Left renal pelvis (tissue), 4 donors: ENCODE data around the gene PASK. TPM values are rescaled to one million over a fixed set of nuclear protein-coding genes. Genes with fewer than 3 reads are reported as not detected.

Experiments used
- DNase-seq, 4 donors: peaks; one replicate each; pipeline ENCODE4 v3.0.0-alpha.2; 2013; ENCODE audit warnings: low read depth in 4 of 4, low spot score in 3 of 4
- polyA plus RNA-seq, 4 donors: library from polyadenylated mRNA; unstranded; fragments of 120-200 nt; gene quantifications; one replicate each; pipeline ENCODE4 v1.2.1, GENCODE V29; 2013; ENCODE audit not compliant: insufficient read length in 4 of 4

The PASK gene
- polyA plus RNA-seq, 4 donors, result 9.8 to 26.4 (median 17.2) TPM

DNA sequence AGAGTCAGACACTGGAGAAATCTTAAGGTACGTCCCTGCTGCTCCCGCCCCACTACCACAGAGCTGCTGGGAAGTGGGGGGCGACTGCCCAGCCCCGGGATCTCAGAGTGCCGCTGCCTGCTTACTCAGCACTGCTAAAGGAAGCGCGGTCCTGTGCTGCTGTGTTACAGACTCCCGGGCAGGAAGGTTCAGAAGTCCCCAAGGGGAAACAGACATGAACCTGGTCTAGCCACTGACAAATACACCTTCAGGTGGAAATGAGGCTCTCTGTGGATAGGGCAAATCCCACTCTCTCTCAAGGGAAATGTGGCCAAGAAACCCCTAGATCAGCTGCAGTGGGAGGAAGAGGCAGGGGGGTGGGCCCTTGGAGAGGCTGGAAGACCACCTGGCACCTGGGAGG, 60.9 kb downstream of the PASK start:
- DNase-seq, result no peak

- no peak for DNase-seq
Observed at GRCh38 chr2:241087420-241088268, 61.6 kb downstream of the PASK start.

- no peak for DNase-seq
Observed at GRCh38 chr2:241084856-241085444, 64.3 kb downstream of the PASK start.

- DNase-seq, result no peak
Observed at GRCh38 chr2:241083091-241083415, 66.2 kb downstream of the PASK start.

- DNase-seq, result no peak
Observed at GRCh38 chr2:241082341-241083090, 66.8 kb downstream of the PASK start.

GRCh38 chr2:241081643-241082340, 67.5 kb downstream of the PASK start:
- no peak for DNase-seq

- DNase-seq, result no peak
Observed at GRCh38 chr2:241081190-241081642, 68.1 kb downstream of the PASK start.

DNA sequence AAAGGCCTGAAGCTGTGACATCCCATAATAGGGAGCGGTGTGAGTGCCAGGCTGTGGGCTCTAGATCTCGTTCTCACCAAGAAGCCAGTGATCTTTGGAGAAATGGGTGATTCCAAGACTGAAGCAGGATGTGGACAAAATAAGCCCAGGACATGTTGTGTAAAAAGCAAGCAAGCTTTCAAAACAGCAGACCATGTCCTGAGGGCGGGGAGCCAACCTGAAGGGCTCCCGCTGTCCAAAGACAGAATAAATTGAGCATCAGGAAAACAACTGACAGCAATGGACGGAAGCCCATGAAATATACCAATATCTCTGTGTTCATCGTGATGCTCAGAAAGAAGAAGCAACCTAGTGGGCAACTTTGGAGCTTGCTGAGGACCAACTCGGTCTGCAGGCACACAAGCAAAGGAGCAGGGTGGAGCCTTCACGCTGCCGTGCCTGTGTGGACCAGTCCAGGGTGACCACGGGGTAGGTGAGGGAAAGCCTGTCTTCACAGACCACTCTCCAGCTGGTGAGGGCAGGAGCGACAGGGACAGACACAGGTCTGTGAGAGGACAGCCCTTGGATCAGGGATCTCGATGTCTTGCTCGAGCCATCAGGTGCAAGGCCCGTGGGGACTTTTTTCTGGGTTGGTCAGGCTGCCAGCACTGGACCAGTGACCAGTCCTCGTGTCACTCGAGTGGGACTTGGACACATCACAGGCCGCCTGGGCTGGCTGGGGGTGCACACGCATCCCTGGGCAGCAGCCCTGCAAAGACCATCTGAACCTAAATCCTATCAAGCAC, 68.7 kb downstream of the PASK start:
- no peak for DNase-seq

DNA sequence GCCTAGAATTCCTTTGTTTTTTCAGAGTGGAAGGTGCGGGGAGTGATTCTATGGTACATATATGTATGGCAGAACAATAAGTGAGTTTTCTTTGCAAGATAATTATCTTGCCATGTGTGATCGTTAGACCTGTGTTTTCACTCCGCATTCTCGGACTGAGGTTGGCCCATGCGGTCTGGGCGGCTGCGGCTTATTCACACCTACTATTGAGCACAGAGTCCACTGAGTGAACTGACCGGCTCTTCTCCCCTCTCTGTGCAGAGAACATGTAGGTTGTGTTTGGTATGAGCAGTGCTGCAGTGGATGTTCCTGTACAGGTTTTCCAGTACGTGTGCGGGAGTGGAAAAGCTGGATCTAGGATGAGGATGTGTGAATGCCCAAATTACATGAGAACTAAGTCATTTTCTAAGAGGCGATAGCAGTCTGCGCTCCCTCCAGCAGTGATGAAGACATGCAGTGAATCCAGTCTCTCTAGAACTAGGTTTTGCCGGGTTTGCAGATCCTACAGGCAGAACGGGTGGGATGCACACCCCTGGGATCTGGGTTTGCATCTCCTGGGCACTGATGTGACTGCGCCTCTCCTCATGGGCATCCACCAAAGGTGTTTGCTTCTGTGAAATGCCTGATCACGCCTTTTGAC, 74.3 kb downstream of the PASK start:
- no peak for DNase-seq

DNA sequence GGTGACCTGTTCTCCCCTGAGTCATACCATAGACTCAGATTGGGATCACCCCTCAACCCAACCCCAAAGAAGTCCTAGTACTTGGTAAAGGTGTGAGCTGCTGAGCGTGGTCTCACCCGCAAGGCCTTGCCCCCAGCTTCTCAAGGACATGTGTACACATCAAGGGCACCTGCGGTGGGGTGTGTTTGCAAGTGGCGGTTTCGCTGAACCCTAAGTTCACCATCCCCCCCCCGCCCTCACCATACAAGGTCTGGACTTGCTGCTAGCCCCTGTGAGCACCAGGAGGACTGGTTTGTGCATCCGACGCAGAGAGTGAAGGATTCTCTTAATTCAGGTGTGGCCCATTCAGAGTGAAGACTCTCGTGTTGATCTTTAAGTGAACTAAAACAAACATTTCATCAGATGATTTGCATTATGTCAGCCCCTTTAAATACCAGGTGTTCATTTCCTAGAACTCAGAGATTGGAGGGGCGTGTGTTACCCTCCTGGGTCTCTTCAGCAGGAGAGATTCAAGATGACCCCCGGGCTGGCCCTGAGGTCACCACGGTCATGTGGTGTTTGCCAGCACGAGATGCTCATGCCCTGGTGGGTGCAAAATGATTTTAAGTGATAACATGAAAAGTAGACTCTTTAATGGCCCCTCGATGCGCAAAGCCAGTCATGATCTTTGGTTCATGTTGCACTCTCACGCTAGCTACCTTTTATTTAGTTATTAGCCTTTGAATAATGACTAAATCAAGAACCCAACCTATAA, 75.0 kb downstream of the PASK start:
- no peak for DNase-seq

DNA sequence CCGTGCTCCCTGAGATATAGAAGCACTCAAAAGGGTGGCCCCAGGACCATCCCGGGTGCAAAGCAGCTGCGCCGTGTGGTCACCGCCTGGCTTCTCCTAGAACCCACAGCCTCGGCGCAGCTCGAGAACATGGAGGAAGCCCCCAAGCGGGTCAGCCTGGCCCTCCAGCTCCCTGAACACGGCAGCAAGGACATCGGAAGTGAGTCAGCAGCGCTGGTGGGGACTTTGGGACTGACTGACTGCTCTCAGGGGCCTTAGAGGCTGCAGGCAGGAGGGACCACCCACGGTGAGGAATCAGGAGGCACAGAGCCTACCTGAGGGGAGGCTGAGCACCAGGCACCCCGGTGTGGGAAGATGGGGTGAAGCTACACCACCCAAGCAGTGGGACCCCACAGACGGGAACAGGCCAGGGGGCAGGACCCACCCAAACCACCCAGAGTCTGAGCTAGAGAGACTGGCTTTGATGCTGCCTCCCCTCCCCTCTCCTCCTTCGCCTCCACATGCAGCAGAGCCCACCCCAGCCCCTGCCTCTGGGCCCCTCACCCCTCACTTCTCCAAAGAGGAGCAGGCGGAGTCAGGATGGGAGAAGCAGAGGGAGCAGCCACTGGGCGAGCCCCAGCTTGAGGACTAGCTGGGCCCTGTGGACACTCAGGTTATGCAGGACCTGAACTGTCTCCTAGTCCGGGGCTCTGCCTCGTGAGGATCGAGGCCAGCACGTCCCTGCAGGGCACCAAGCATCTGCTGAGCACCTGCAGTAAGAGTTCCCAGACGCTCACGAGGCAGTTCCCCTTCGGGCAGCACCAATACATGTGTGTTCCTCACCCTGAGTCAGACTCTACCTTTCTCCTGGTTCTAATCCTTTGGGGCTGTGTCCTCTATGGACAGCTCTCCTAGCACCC, 75.9 kb downstream of the PASK start:
- no peak for DNase-seq

GRCh38 chr2:241072553-241073165, 76.6 kb downstream of the PASK start:
- no peak for DNase-seq

DNA sequence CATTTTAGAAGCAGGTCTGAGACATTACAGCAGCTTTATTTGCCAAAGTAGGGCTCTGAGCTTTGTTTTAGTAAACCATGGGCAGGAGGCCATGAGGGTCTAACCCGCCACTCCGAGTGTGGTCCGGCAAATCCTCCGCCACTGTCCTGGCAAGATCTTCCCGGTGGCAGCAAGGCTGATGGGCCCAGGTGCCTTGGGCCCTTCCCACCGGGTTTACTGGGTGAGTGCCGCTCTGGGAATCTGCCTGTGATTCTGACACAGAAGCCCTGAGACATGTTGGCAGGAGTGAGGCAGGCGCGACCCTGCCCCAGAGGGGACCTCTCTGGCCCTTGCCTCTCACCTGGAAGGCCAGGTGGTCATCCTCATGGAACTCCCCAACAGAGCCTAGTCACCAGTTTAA, 77.1 kb downstream of the PASK start:
- DNase-seq, result no peak

DNA sequence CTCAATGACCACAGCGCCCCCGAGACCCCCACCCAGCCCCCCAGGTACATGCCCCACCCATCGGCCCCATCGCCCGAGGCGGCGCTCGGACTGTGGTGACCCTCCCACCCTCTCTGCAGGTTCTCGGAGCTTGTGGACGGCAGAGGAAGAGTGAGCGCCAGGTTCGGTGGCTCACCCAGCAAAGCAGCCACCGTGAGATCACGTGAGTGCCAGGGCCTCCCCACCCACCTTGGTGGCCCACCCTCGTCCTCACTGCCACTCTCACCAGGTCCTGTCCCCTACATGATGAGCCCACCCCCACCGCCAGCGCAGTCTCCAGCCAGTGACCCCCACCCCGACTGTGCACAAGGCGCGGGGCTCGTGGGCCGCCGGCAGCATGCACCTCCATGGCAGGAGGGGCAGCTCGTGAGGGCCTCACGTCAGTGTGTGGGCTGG, 77.6 kb downstream of the PASK start:
- DNase-seq, result no peak

DNA sequence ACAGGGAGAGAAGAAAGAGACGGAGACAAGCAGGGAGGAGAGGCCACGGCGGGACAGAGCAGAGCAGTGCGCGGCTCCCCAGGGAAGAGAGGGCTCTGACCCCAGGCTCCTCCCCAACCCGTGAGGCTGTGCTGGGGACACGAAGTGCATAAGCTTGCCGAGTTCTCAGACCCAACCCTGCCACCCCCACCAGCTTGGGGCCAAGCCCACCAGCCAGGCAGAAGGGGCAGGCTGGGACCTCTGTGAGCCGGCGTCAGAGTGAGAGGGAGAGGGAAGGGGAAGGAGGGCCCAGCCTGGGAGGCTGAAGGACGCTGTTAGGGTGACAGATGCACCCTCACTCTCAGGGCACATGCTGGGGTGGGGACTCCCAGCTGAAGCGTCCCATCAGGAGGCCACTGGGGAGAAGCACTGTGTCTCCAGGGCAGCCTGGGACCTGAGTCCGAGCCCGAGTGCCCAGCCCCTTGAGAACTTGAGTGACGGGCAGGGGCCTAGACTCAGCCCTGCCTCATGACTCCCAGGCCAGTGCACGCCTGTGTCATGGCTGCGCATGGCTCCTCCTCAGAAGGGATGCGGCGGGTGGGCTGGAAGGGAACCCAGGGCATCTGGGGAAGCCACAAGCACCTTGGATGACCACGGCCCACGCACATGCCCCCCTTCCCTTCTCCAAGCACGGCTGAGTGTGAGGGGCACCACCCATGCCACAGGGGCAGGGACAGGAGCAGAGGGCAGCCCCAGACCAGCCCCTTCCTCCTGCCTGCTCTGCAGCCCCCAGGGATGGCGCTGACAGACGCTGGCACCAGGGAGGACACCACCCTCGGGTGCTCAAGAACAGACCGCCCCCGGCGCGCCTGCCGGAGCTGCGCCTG, 78.2 kb downstream of the PASK start:
- DNase-seq, result no peak

DNA sequence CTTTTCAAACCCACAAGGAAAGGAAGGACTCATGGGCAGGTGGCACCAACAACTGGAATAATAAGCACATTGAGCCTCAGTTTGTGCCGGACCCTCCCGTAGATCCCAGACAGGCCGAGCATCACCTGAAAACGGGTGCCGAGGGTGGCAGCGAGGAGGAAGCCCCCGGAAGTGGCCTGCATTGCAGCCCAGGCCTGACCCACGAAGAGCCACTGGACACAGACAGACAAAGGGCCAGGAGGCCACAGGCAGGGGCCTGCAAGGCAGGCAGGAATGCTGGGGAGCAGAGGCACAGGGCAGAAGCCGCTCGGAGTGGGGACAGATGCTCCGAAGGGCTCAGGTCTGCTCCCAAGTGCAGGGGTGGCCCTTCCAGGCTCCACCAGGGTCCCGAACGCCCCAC, 78.9 kb downstream of the PASK start:
- no peak for DNase-seq

DNA sequence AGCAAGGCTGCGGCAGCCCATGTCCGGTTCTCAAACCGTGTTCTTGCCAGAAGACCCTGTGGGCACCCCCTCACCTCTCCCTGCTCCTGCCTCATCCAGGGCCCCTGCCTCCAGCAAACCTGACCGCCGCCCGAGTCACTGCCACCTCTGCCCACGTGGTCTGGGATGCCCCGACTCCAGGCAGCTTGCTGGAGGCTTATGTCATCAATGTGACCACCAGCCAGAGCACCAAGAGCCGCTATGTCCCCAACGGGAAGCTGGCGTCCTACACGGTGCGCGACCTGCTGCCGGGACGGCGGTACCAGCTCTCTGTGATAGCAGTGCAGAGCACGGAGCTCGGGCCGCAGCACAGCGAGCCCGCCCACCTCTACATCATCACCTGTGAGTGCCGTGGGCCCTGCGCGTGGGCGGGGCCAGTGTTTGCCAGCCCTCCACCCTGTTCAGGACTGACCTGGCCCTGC, 79.4 kb downstream of the PASK start:
- DNase-seq, result no peak
